Kidney (tissue), 14 donors: Measurements from ENCODE around the gene CUL1. TPM values are rescaled to one million over a fixed set of nuclear protein-coding genes. Genes with fewer than 3 reads are reported as not detected.

Source experiments
- DNase-seq, 5 donors: peaks; one replicate each; pipeline ENCODE4 v3.0.0-alpha.2; 2013 to 2020
- FAIRE-seq: peaks from 2 replicates; lab custom pipeline; 2012; peaks lifted over from hg19 to GRCh38; lab: Jason Lieb, UNC
- H3K27ac ChIP-seq, 2 donors: one replicate each; pipeline ENCODE4 v1.7.0; 2013; ENCODE audit warnings: low read depth in 2 of 2, low read length in 2 of 2, inconsistent platforms in 1 of 2
- H3K27me3 ChIP-seq: one replicate; pipeline ENCODE4 v1.7.1; 2013; ENCODE audit warnings: low read length, inconsistent platforms; ENCODE audit not compliant: control insufficient read depth, insufficient read depth
- H3K36me3 ChIP-seq, 3 donors: one replicate each; pipeline versions ENCODE4 v1.7.0 to v1.7.1; 2013; ENCODE audit warnings: low read length in 3 of 3, control low read depth in 1 of 3, inconsistent platforms in 1 of 3; ENCODE audit not compliant: insufficient read depth in 3 of 3, control insufficient read depth in 2 of 3
- H3K4me1 ChIP-seq, 3 donors: one replicate each; pipeline versions ENCODE4 v1.7.0 to v1.7.1; 2013; ENCODE audit warnings: low read length in 3 of 3, inconsistent platforms in 1 of 3, low read depth in 1 of 3; ENCODE audit not compliant: control insufficient read depth in 2 of 3, insufficient read depth in 2 of 3
- H3K4me3 ChIP-seq, 3 donors: one replicate each; pipeline versions ENCODE4 v1.7.0 to v1.8.1; 2013; ENCODE audit warnings: low read length in 3 of 3, control low read depth in 1 of 3, inconsistent platforms in 1 of 3
- H3K9ac ChIP-seq, 3 donors: one replicate each; pipeline versions ENCODE4 v1.7.0 to v1.7.1; 2013; ENCODE audit warnings: low read length in 3 of 3, control low read depth in 1 of 3, inconsistent platforms in 1 of 3
- H3K9me3 ChIP-seq, 3 donors: one replicate each; pipeline versions ENCODE4 v1.7.0 to v1.7.1; 2013; ENCODE audit warnings: low read length in 3 of 3, control low read depth in 1 of 3, inconsistent platforms in 1 of 3; ENCODE audit not compliant: control insufficient read depth in 2 of 3, insufficient read depth in 1 of 3
- CTCF ChIP-seq: IDR thresholded peaks from 3 replicates; pipeline ENCODE4 v1.5.1; 2012; ENCODE audit warnings: mild to moderate bottlenecking, moderate library complexity, borderline replicate concordance; ENCODE audit not compliant: insufficient read depth; ENCODE audit errors: extremely low read depth
- intact Hi-C: fragments of 100-400 bp; cut with DNase I; formaldehyde crosslinking; loops from one replicate; pipeline ENCODE4 v1.11.1; 2022
- polyA plus RNA-seq: library from polyadenylated mRNA; stranded (reverse); fragments of 350-450 nt; fragmentation: Illumina TruSeq; extraction: RNeasy Lipid Tissue Mini Kit (QIAGEN cat#74804); gene quantifications from one replicate; pipeline ENCODE4 v1.2.3, GENCODE V29; 2014; ENCODE audit warnings: low read depth, low replicate concordance; ENCODE audit not compliant: insufficient read depth
- total RNA-seq: library from RNA; stranded (reverse); fragmentation: NEBNext Ultra II Directional; extraction: Animal tissue kit (Norgen Biotek cat#: 25700); gene quantifications from one replicate; pipeline ENCODE4 v1.2.1, GENCODE V29; 2021
- donor health status: control.
- donor health status: control.
- donor health status: control.
- donor health status: control.
- donor health status: control.
- donor health status: DM: yes; HTN: yes; CAD: no.
- donor health status: Normal renal cell carcinoma (clear cell type).

Gene CUL1
- total and polyA plus RNA-seq, 2 donors from 2014 or later: 23.4 to 37.6 TPM

GRCh38 chr7:148809856-148810255 lies 111.2 kb downstream of the CUL1 start:
- no peak overlapping the region for H3K9ac ChIP-seq
- no peak overlapping the region for H3K4me3 ChIP-seq
- intact Hi-C loops: no loop called here
- TF ChIP-seq CTCF: no peak
- no peak overlapping the region for H3K27ac ChIP-seq
- FAIRE-seq: no peak
- H3K9me3 ChIP-seq: no peaks in the 10 kb centered on the region
- peaks cover 0 to 10% (median 6%) of the 10 kb centered on the region in 3 donors for H3K36me3 ChIP-seq
- H3K4me1 ChIP-seq: no peaks in the 10 kb centered on the region
- no peaks in the 10 kb centered on the region for H3K27me3 ChIP-seq
- no peak for DNase-seq

- no peak for FAIRE-seq
- intact Hi-C loops: no loop called here
Measured at GRCh38 chr7:148811892-148812291, 113.2 kb downstream of the CUL1 start.

GRCh38 chr7:148813890-148814289 lies 115.2 kb downstream of the CUL1 start:
- DNase-seq: no peak

More at GRCh38 chr7:148811892-148812291, 113.2 kb downstream of the CUL1 start:
- peaks cover 0 to 6% (median 0%) of the 10 kb centered on the region in 3 donors for H3K36me3 ChIP-seq
- no peak for TF ChIP-seq CTCF
- DNase-seq: no peak
- no peak overlapping the region for H3K9ac ChIP-seq
- H3K27ac ChIP-seq: no peak overlapping the region
- H3K27me3 ChIP-seq: no peaks in the 10 kb centered on the region
- H3K9me3 ChIP-seq: no peaks in the 10 kb centered on the region
- H3K4me3 ChIP-seq: no peak overlapping the region
- no peaks in the 10 kb centered on the region for H3K4me1 ChIP-seq

More at GRCh38 chr7:148813890-148814289, 115.2 kb downstream of the CUL1 start:
- Histone ChIP-seq H3K27me3 (no peaks in the 10 kb centered on the region), H3K9ac (no peak overlapping the region), H3K4me3 (no peak overlapping the region), H3K27ac (no peak overlapping the region), H3K36me3 (peaks cover 0 to 5% (median 0%) of the 10 kb centered on the region in 3 donors), H3K9me3 (no peaks in the 10 kb centered on the region), H3K4me1 (no peaks in the 10 kb centered on the region)
- intact Hi-C loops: no loop called here
- FAIRE-seq: no peak
- no peak for TF ChIP-seq CTCF
